GM23338 (cell line): ENCODE data around the gene TRAF3IP3. TPM values are rescaled to one million over a fixed set of nuclear protein-coding genes. Genes with fewer than 3 reads are reported as not detected.

Source experiments
- ATAC-seq: fragments of 200-7000 bp; cut with Tn5 transposase; 3 replicates; pipeline ENCODE4 v1.9.1; 2020
- DNase-seq: peaks from one replicate; pipeline ENCODE4 v3.0.0-alpha.2; 2015; ENCODE audit warnings: low spot score
- H2AFZ ChIP-seq: fragments of 200-600 bp; sonication (generic); 2 replicates; pipeline ENCODE4 v1.8.0; 2016; ENCODE audit warnings: antibody characterized with exemption, mild to moderate bottlenecking, moderate library complexity
- H3F3A ChIP-seq: fragments of 200-600 bp; sonication (generic); replicated peaks from 2 replicates; pipeline ENCODE4 v1.8.0; 2017; ENCODE audit warnings: antibody characterized with exemption, mixed run types, low read depth
- H3K27ac ChIP-seq: fragments of 200-600 bp; sonication (generic); 2 replicates; pipeline ENCODE4 v1.6.1; 2016; ENCODE audit warnings: low read depth
- H3K27me3 ChIP-seq: fragments of 200-600 bp; sonication (generic); 2 replicates; pipeline ENCODE4 v1.8.0; 2016; ENCODE audit warnings: mild to moderate bottlenecking, mixed run types, moderate library complexity; ENCODE audit not compliant: insufficient read depth
- H3K36me3 ChIP-seq: fragments of 200-600 bp; sonication (generic); 2 replicates; pipeline ENCODE4 v1.8.0; 2016; ENCODE audit warnings: mild to moderate bottlenecking; ENCODE audit not compliant: insufficient read depth
- H3K4me1 ChIP-seq: fragments of 200-600 bp; sonication (generic); 2 replicates; pipeline ENCODE4 v1.8.0; 2016; ENCODE audit warnings: mild to moderate bottlenecking, moderate library complexity; ENCODE audit not compliant: insufficient read depth
- H3K4me2 ChIP-seq: fragments of 200-600 bp; sonication (generic); 2 replicates; pipeline ENCODE4 v1.7.1; 2017; ENCODE audit warnings: mixed run types
- H3K4me3 ChIP-seq: fragments of 200-600 bp; sonication (generic); 2 replicates; pipeline ENCODE4 v1.6.1; 2016; ENCODE audit warnings: mixed run types
- H3K79me2 ChIP-seq: fragments of 200-600 bp; sonication (generic); replicated peaks from 2 replicates; pipeline ENCODE4 v1.8.0; 2017; ENCODE audit warnings: mild to moderate bottlenecking; ENCODE audit not compliant: insufficient read depth
- H3K9me2 ChIP-seq: fragments of 200-600 bp; sonication (generic); 2 replicates; pipeline ENCODE4 v1.8.0; 2017; ENCODE audit not compliant: insufficient read depth
- H4K20me1 ChIP-seq: fragments of 200-600 bp; sonication (generic); replicated peaks from 2 replicates; pipeline ENCODE4 v1.8.0; 2017; ENCODE audit warnings: mild to moderate bottlenecking; ENCODE audit not compliant: insufficient read depth
- H3K27ac Mint-ChIP-seq: 2 replicates; pipeline ENCODE4 v1.8.0; 2020; ENCODE audit warnings: inconsistent platforms, mild to moderate bottlenecking, moderate library complexity, mixed read lengths
- H3K27me3 Mint-ChIP-seq: 3 replicates; pipeline ENCODE4 v1.8.0; 2022; ENCODE audit warnings: low read depth, mild to moderate bottlenecking, moderate library complexity, mixed read lengths, inconsistent platforms; ENCODE audit not compliant: insufficient read depth, poor library complexity
- H3K36me3 Mint-ChIP-seq: 3 replicates; pipeline ENCODE4 v1.8.0; 2021; ENCODE audit warnings: low read depth, mild to moderate bottlenecking, inconsistent platforms, moderate library complexity, mixed read lengths
- H3K4me1 Mint-ChIP-seq: 3 replicates; pipeline ENCODE4 v1.8.0; 2020; ENCODE audit warnings: mild to moderate bottlenecking, inconsistent platforms, mixed read lengths
- H3K4me3 Mint-ChIP-seq: 3 replicates; pipeline ENCODE4 v1.8.0; 2021; ENCODE audit warnings: moderate library complexity, mild to moderate bottlenecking, inconsistent platforms, mixed read lengths
- H3K9me3 Mint-ChIP-seq: 3 replicates; pipeline ENCODE4 v1.8.0; 2020; ENCODE audit warnings: moderate library complexity, mild to moderate bottlenecking, inconsistent platforms, mixed read lengths
- EZH2 ChIP-seq: fragments of 200-600 bp; sonication (generic); IDR thresholded peaks from one replicate; pipeline ENCODE4 v1.8.0; 2017; ENCODE audit warnings: antibody characterized with exemption, mild to moderate bottlenecking, low read depth; ENCODE audit not compliant: unreplicated experiment
- EZH2phosphoT487 ChIP-seq: fragments of 200-600 bp; sonication (generic); IDR thresholded peaks from one replicate; pipeline ENCODE4 v1.8.1; 2018; ENCODE audit warnings: antibody characterized with exemption; ENCODE audit not compliant: unreplicated experiment
- JUNB ChIP-seq: IDR thresholded peaks from one replicate; pipeline ENCODE4 v1.6.1; 2016; ENCODE audit warnings: antibody characterized with exemption; ENCODE audit not compliant: unreplicated experiment
- NANOG ChIP-seq: IDR thresholded peaks from 2 replicates; pipeline ENCODE4 v1.6.1; 2016; ENCODE audit warnings: antibody characterized with exemption, borderline replicate concordance
- STAT1 ChIP-seq: IDR thresholded peaks from one replicate; pipeline ENCODE4 v1.6.1; 2016; ENCODE audit warnings: antibody characterized with exemption; ENCODE audit not compliant: unreplicated experiment
- ZNF114 ChIP-seq: fragments of 250-450 bp; sonication (Bioruptor Pico); IDR thresholded peaks from 2 replicates; pipeline ENCODE4 v1.5.0; 2020; ENCODE audit warnings: mild to moderate bottlenecking, moderate library complexity
- ZNF331 ChIP-seq: fragments of 250-450 bp; sonication (Bioruptor Pico); IDR thresholded peaks from 2 replicates; pipeline ENCODE4 v1.5.0; 2020; ENCODE audit warnings: low read depth, mild to moderate bottlenecking, moderate library complexity
- polyA plus RNA-seq: library from polyadenylated mRNA; unstranded; fragments of >200 nt; fragmentation: Nextera tagmentation; extraction: Ambion mirVana; gene quantifications from 2 replicates; pipeline ENCODE4 v1.2.1, GENCODE V29; 2016
- total RNA-seq: library from RNA; depleted of rRNA; stranded (reverse); fragments of >200 nt; shearing (Covaris generic); gene quantifications from 2 replicates; pipeline ENCODE4 v1.2.3, GENCODE V29; 2014
- TF ChIP-seq, protein P1 (sequence below): fragments of 250-450 bp; sonication (Bioruptor Pico); IDR thresholded peaks from 2 replicates; pipeline ENCODE4 v1.5.0; 2020; ENCODE audit warnings: mild to moderate bottlenecking, moderate library complexity
- TF ChIP-seq, protein P2 (sequence below), 2 experiments: fragments of 200-600 bp in 1 of 2; sonication (generic) in 1 of 2; conservative IDR thresholded peaks; 2 replicates each; pipeline versions ENCODE4 v1.5.1 to v1.6.1; 2016 to 2017; ENCODE audit warnings: antibody characterized with exemption in 2 of 2, low read depth in 2 of 2, mild to moderate bottlenecking in 2 of 2, moderate library complexity in 1 of 2

TRAF3IP3 gene
- total and polyA plus RNA-seq, 2 experiments from 2014 or later: not detected

DNA sequence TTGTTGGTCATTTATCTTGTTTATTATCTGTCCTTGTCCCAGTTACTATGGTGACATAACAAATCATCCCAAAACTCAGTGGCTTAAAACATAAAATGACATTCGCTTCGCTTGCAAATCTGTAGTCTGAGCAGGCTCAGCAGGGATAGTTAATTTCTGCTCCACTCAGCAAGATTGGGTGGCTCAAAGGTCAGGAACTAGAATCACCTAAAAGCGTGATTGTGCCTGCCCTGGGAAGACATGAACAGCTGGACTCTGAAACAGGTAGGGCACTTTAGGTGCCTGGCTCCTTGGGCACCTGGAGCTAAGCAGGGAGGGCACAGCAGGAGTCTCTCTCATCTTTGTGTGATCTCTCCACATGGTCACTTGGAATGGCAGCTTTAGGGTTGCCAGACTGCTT, 14.7 kb upstream of the TRAF3IP3 start (continued):
- TF ChIP-seq, protein P1, sequence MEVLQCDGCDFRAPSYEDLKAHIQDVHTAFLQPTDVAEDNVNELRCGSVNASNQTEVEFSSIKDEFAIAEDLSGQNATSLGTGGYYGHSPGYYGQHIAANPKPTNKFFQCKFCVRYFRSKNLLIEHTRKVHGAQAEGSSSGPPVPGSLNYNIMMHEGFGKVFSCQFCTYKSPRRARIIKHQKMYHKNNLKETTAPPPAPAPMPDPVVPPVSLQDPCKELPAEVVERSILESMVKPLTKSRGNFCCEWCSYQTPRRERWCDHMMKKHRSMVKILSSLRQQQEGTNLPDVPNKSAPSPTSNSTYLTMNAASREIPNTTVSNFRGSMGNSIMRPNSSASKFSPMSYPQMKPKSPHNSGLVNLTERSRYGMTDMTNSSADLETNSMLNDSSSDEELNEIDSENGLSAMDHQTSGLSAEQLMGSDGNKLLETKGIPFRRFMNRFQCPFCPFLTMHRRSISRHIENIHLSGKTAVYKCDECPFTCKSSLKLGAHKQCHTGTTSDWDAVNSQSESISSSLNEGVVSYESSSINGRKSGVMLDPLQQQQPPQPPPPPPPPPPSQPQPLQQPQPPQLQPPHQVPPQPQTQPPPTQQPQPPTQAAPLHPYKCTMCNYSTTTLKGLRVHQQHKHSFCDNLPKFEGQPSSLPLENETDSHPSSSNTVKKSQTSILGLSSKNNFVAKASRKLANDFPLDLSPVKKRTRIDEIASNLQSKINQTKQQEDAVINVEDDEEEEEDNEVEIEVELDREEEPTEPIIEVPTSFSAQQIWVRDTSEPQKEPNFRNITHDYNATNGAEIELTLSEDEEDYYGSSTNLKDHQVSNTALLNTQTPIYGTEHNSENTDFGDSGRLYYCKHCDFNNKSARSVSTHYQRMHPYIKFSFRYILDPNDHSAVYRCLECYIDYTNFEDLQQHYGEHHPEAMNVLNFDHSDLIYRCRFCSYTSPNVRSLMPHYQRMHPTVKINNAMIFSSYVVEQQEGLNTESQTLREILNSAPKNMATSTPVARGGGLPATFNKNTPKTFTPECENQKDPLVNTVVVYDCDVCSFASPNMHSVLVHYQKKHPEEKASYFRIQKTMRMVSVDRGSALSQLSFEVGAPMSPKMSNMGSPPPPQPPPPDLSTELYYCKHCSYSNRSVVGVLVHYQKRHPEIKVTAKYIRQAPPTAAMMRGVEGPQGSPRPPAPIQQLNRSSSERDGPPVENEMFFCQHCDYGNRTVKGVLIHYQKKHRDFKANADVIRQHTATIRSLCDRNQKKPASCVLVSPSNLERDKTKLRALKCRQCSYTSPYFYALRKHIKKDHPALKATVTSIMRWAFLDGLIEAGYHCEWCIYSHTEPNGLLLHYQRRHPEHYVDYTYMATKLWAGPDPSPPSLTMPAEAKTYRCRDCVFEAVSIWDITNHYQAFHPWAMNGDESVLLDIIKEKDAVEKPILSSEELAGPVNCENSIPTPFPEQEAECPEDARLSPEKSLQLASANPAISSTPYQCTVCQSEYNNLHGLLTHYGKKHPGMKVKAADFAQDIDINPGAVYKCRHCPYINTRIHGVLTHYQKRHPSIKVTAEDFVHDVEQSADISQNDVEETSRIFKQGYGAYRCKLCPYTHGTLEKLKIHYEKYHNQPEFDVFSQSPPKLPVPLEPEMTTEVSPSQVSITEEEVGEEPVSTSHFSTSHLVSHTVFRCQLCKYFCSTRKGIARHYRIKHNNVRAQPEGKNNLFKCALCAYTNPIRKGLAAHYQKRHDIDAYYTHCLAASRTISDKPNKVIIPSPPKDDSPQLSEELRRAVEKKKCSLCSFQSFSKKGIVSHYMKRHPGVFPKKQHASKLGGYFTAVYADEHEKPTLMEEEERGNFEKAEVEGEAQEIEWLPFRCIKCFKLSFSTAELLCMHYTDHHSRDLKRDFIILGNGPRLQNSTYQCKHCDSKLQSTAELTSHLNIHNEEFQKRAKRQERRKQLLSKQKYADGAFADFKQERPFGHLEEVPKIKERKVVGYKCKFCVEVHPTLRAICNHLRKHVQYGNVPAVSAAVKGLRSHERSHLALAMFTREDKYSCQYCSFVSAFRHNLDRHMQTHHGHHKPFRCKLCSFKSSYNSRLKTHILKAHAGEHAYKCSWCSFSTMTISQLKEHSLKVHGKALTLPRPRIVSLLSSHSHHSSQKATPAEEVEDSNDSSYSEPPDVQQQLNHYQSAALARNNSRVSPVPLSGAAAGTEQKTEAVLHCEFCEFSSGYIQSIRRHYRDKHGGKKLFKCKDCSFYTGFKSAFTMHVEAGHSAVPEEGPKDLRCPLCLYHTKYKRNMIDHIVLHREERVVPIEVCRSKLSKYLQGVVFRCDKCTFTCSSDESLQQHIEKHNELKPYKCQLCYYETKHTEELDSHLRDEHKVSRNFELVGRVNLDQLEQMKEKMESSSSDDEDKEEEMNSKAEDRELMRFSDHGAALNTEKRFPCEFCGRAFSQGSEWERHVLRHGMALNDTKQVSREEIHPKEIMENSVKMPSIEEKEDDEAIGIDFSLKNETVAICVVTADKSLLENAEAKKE: no peak

DNA sequence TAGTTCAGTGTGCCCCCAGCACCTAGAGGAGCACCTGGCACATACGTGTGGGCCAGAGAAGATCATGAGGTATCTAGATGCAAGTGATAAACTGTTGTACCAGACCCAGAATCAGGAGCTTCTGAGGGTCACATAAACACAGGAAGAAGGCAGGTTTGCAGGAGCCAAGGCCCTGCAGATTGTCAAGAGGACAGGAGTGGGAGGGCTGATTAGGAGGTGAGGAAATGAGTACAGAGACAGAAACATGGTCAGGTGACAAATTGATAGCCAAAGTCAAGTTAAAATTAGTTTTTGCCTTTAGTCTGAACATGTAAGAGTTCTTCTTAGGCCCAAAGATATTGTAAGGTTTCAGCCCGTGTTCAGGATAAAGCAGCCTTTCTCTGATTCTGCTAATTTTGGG, 14.0 kb upstream of the TRAF3IP3 start:
- Histone ChIP-seq H3K27me3 (peaks cover 8% of the 10 kb centered on the region), H3K27ac (no peak overlapping the region), H4K20me1 (no peaks in the 10 kb centered on the region), H3K36me3 (no peaks in the 10 kb centered on the region), H3K4me1 (no peaks in the 10 kb centered on the region), H3K4me2 (no peak overlapping the region), H2AFZ (no peak overlapping the region), H3K79me2 (no peaks in the 10 kb centered on the region), H3K4me3 (no peak overlapping the region), H3K9me2 (no peaks in the 10 kb centered on the region), H3F3A (no peaks in the 10 kb centered on the region)
- Mint-ChIP-seq H3K4me1 (no peaks in the 10 kb centered on the region; the same call in 2 of the 3 replicates), H3K9me3 (no peaks in the 10 kb centered on the region), H3K27me3 (peaks cover 2% of the 10 kb centered on the region), H3K36me3 (no peaks in the 10 kb centered on the region), H3K27ac (no peak overlapping the region), H3K4me3 (no peak overlapping the region)
- DNase-seq (no peak), ATAC-seq (no peak)
- TF ChIP-seq EZH2: no peak
- TF ChIP-seq, protein P2, sequence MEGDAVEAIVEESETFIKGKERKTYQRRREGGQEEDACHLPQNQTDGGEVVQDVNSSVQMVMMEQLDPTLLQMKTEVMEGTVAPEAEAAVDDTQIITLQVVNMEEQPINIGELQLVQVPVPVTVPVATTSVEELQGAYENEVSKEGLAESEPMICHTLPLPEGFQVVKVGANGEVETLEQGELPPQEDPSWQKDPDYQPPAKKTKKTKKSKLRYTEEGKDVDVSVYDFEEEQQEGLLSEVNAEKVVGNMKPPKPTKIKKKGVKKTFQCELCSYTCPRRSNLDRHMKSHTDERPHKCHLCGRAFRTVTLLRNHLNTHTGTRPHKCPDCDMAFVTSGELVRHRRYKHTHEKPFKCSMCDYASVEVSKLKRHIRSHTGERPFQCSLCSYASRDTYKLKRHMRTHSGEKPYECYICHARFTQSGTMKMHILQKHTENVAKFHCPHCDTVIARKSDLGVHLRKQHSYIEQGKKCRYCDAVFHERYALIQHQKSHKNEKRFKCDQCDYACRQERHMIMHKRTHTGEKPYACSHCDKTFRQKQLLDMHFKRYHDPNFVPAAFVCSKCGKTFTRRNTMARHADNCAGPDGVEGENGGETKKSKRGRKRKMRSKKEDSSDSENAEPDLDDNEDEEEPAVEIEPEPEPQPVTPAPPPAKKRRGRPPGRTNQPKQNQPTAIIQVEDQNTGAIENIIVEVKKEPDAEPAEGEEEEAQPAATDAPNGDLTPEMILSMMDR (conservative IDR thresholded peaks at IDR 0.05; ENCODE audit: low read depth in 2 of 2): no peak
- no peak for TF ChIP-seq JUNB
- no peak for TF ChIP-seq NANOG
- TF ChIP-seq, protein P1: no peak
- no peak for TF ChIP-seq EZH2phosphoT487
- no peak for TF ChIP-seq STAT1
- TF ChIP-seq ZNF114 (CRISPR knock-in tag): no peak
- no peak for TF ChIP-seq ZNF331
